ENCODE measurements around the gene CDHR4. TPM values are rescaled to one million over a fixed set of nuclear protein-coding genes. Genes with fewer than 3 reads are reported as not detected.

Gene CDHR4
- total and polyA plus RNA-seq, 2 of the 8 experiments (the other 6 are each of a cell fraction or from before 2014, with no cell fraction given) = 0.50 to 0.60 TPM

DNA sequence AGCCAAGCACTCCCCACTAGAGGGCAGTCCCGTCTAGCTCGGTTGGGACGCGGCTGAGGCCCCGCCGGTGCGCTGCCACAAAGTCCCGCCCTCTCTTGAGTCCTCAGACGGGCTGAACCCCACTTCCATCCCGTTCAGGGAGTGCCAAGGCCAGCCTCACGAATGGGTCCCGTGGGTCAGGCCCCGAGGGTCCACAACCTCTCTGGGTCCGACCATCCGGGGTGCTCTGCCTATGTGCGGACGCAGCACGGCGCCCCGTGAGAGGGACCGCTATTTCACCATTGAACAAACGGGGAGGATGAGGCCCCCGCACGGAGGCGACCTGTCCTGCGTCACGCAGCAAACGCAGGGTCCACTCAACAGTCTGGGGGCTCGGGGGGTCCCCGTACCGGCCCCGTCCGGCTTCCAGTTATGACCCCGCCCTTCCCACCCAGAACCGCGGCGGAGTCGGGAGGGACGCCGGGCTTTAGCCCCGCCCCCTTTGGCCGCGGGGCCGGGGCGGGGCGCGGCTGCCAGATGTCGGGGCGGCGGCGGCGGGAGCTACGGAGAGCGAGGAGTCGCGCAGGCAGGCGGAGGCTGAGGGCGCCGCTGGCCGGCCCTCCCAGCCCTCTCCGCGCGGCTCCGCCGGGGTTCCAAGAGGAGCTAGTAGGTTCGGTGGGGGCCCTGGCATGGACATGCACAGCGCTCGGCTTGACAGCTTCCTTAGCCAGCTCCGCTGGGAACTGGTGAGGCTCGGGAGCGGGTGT is 3.2 kb upstream of the CDHR4 start, which contains the start of gene INKA1:
Gene INKA1 (plus strand): TSS at position 543 of the 746 bp plus-strand sequence. CDS start 132 bp downstream, at position 675.
- H3K79me1 ChIP-seq (ENCODE audit: low read depth, low read length) = no peaks in the 10 kb centered on the region
- H3K4me1 ChIP-seq (replicated peaks in 1 of 4; ENCODE audit: control insufficient read depth in 3 of 4, insufficient read depth in 4 of 4, low read length in 3 of 4) = peaks cover 0 to 25% (median 21%) of the 10 kb centered on the region in 4 experiments; a peak in 6 of 7 replicates
- H3K23ac ChIP-seq (ENCODE audit: insufficient read length) = no peak within 1 kb of the TSS
- peak within 1 kb of the TSS; percentile 43 for H3K56ac ChIP-seq (replicated peaks; ENCODE audit: insufficient read length, low read depth, low read length)
- no peak within 1 kb of the TSS for H2AK5ac ChIP-seq (ENCODE audit: low read depth, low read length)
- POLR2A ChIA-PET (ENCODE audit: partially characterized antibody) = interaction anchor here (0.6 to 6.2 kb wide), 12 partner anchors 15 to 433 kb away, joined by 3 to 16 read pairs (median 3); no protein-coding TSS in a partner anchor
- no peak within 1 kb of the TSS for H3K27ac ChIP-seq (ENCODE audit: low read depth, low read length)
- H3K4me3 ChIP-seq (ENCODE audit: extremely low read depth in 1 of 4, insufficient read depth in 2 of 4, low read depth in 3 of 4, low read length in 4 of 4) = peak within 1 kb of the TSS; percentile 24 to 89 (median 78)
- peak within 1 kb of the TSS; percentile 0; the same call in 1 of the 2 replicates for H3K18ac ChIP-seq (ENCODE audit: extremely low read depth, low read length)
- no peak within 1 kb of the TSS for H2BK20ac ChIP-seq (ENCODE audit: low read length)
- WGBS, 2 experiments (ENCODE audit: extremely low coverage in 1 of 2, insufficient coverage in 1 of 2, insufficient read length in 1 of 2, insufficient replicate concordance in 2 of 2, low coverage in 1 of 2, low lambda C conversion rate in 2 of 2, missing lambda C conversion rate in 1 of 2) = 0% methylated on average over 44 of the region's 71 CpGs; no CpG with 5 or more reads in 1 of the 2 experiments
- H4K91ac ChIP-seq (replicated peaks; ENCODE audit: insufficient read length, low read length) = no peak within 1 kb of the TSS
- peak within 1 kb of the TSS; percentile 34 to 92 for H3K4me2 ChIP-seq (ENCODE audit: insufficient read depth in 1 of 2, low read depth in 2 of 2, low read length in 2 of 2)
- CTCF ChIA-PET (ENCODE audit: partially characterized antibody) = interaction anchor here (0.6 to 17.0 kb wide), 37 partner anchors 8 to 444 kb away, joined by 3 to 266 read pairs (median 5); partner anchors contain the start of genes AMIGO3, MON1A, RBM6 and UBA7
- peak within 1 kb of the TSS; percentile 34; the same call in 1 of the 2 replicates for H2BK15ac ChIP-seq (ENCODE audit: low read length)
- H3K4ac ChIP-seq (replicated peaks; ENCODE audit: insufficient read length, low read depth, low read length) = no peak within 1 kb of the TSS
- FAIRE-seq = no peak
- peaks cover 8% of the 10 kb centered on the region; the same call in 1 of the 2 replicates for H3K23me2 ChIP-seq (ENCODE audit: low read depth, low read length)
- H3K9me3 ChIP-seq (ENCODE audit: insufficient read depth in 2 of 2, low read depth in 1 of 2, low read length in 1 of 2) = no peaks in the 10 kb centered on the region
- peak within 1 kb of the TSS; percentile 35; the same call in 1 of the 2 replicates for H2BK5ac ChIP-seq (ENCODE audit: low read depth, low read length)
- no peak within 1 kb of the TSS for H2BK120ac ChIP-seq (replicated peaks; ENCODE audit: low read depth, low read length)
- H3K27me3 ChIP-seq (replicated peaks in 1 of 4; ENCODE audit: control insufficient read depth in 3 of 4, extremely low read depth in 1 of 4, insufficient read depth in 3 of 4, low read length in 3 of 4) = peaks cover 0 to 18% (median 16%) of the 10 kb centered on the region in 4 experiments; a peak in 6 of 7 replicates
- no peaks in the 10 kb centered on the region for H4K20me1 ChIP-seq (replicated peaks in 1 of 2; ENCODE audit: control insufficient read depth in 1 of 2, insufficient read depth in 2 of 2, low read length in 2 of 2)
- H2AFZ ChIP-seq (ENCODE audit: low read length) = peak within 1 kb of the TSS; percentile 81
- H3K79me2 ChIP-seq (ENCODE audit: control insufficient read depth in 1 of 2, insufficient read depth in 2 of 2, low read length in 2 of 2) = no peaks in the 10 kb centered on the region
- H3K36me3 ChIP-seq (ENCODE audit: control insufficient read depth in 2 of 4, insufficient read depth in 4 of 4, low read length in 3 of 4) = no peaks in the 10 kb centered on the region
- peak; percentile 62 to 94 for DNase-seq (ENCODE audit: low read depth in 1 of 2, low spot score in 2 of 2)
- H2BK12ac ChIP-seq (ENCODE audit: low read depth, low read length) = no peak within 1 kb of the TSS; the same call in 1 of the 2 replicates
- no peak within 1 kb of the TSS; the same call in 1 of the 2 replicates for H4K8ac ChIP-seq (ENCODE audit: extremely low read depth, insufficient read depth, low read length)
- H3K14ac ChIP-seq (ENCODE audit: insufficient read length) = no peak within 1 kb of the TSS
- H4K5ac ChIP-seq (ENCODE audit: insufficient read length, low read depth, low read length) = no peak within 1 kb of the TSS
- no peak within 1 kb of the TSS; a peak in 1 of 7 replicates for H3K9ac ChIP-seq (replicated peaks in 1 of 4; ENCODE audit: extremely low read depth in 1 of 4, low read depth in 3 of 4, low read length in 3 of 4)
- TF ChIP-seq ASH2L (IDR thresholded peaks at IDR 0.05; ENCODE audit: low read length) (peak; percentile 54), YY1 (IDR thresholded peaks at IDR 0.05; ENCODE audit: low read depth, low read length) (0 out of 2 replicates have a peak, but pooled peaks have one; percentile 63), SRF (IDR thresholded peaks at IDR 0.05; ENCODE audit: low read depth, low read length) (no peak), RAD21 (IDR thresholded peaks at IDR 0.05 in 1 of 2, conservative IDR thresholded peaks at IDR 0.05 in 1 of 2; ENCODE audit: low read depth in 2 of 2, low read length in 2 of 2) (peak; percentile 86 to 91), HDAC2 (IDR thresholded peaks at IDR 0.05; ENCODE audit: borderline replicate concordance in 1 of 2, low read depth in 2 of 2, low read length in 2 of 2) (peak in 1 of 2 experiments; percentile 57; a peak in 1 of 4 replicates), BACH1 (IDR thresholded peaks at IDR 0.05; ENCODE audit: low read length) (peak; percentile 35; the same call in 1 of the 2 replicates), GABPA (IDR thresholded peaks at IDR 0.05; ENCODE audit: borderline replicate concordance, insufficient read depth, low read length) (no peak), EP300 (IDR thresholded peaks at IDR 0.05; ENCODE audit: borderline replicate concordance in 1 of 2, low read depth in 2 of 2, low read length in 2 of 2) (no peak), KDM4A (IDR thresholded peaks at IDR 0.05; ENCODE audit: low read depth, low read length, severe bottlenecking) (peak; percentile 97)
